ENCODE data around the gene NUDT3. TPM values are rescaled to one million over a fixed set of nuclear protein-coding genes. Genes with fewer than 3 reads are reported as not detected.

Gene NUDT3
- total RNA-seq = 10 to 100 TPM; 51.6 to 88.7 (median 57.3) TPM

DNA sequence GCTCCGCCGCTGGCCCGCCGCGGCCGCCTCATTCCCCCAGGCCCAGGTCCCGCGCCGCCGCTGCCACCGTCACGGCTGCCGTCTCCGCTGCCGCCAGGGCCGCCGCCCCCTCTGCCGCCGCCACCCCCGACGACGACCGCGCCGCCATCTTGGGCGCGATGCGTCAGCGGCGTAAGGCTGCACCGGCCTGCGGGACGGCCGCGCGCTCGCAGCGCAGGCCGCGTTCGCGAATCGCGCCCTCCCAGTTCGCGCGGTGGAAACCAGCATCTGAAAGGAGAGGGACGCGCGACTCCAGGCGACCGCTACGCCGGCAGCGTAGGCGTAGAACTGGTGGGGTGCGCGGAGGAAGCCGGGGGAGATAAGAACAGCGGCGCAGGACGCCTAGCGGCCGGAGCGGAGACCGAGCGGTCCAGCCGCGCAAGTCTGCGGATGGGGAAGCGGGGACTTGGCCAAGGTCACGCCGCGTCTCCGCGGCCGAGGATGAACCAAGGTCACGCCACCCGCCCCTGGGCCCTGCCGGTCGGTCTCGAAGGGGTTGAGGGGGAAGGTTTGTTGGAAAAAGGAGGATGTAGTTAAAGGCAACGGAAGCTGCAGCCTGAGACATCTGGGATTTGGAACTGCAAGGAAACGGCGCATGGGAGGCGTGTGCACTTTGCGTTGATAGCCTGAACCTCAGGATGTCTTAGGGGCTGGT is at the start of gene NUDT3:
TSS of gene NUDT3 (minus strand) at position 173 of the 694 bp plus-strand sequence. CDS start 307 bp downstream, outside the sequence.
- no peaks in the 10 kb centered on the region for H3K36me3 ChIP-seq
- H3K4me3 ChIP-seq = peak within 1 kb of the TSS; percentile 89 to 99 (median 96)
- H3K4me1 ChIP-seq = peaks cover 0 to 55% (median 18%) of the 10 kb centered on the region in 4 donors
- peak; percentile 87 to 88 for DNase-seq (ENCODE audit: low spot score in 2 of 2)
- peak in 1 of 2 donors; percentile 89 for TF ChIP-seq EP300 (IDR thresholded peaks at IDR 0.05)
- peak; percentile 63 to 79 for TF ChIP-seq POLR2A (IDR thresholded peaks at IDR 0.05)
- TF ChIP-seq, protein P1, sequence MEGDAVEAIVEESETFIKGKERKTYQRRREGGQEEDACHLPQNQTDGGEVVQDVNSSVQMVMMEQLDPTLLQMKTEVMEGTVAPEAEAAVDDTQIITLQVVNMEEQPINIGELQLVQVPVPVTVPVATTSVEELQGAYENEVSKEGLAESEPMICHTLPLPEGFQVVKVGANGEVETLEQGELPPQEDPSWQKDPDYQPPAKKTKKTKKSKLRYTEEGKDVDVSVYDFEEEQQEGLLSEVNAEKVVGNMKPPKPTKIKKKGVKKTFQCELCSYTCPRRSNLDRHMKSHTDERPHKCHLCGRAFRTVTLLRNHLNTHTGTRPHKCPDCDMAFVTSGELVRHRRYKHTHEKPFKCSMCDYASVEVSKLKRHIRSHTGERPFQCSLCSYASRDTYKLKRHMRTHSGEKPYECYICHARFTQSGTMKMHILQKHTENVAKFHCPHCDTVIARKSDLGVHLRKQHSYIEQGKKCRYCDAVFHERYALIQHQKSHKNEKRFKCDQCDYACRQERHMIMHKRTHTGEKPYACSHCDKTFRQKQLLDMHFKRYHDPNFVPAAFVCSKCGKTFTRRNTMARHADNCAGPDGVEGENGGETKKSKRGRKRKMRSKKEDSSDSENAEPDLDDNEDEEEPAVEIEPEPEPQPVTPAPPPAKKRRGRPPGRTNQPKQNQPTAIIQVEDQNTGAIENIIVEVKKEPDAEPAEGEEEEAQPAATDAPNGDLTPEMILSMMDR (IDR thresholded peaks at IDR 0.05) = peak; percentile 62 to 98 (median 84)
- H3K27me3 ChIP-seq = no peaks in the 10 kb centered on the region
- 0% methylated on average over 60 to 71 of the region's 87 CpGs for WGBS, 2 donors
- H3K27ac ChIP-seq = peak within 1 kb of the TSS; percentile 93 to 99 (median 98)
- H3K9me3 ChIP-seq = peaks cover 0 to 5% (median 0%) of the 10 kb centered on the region in 4 donors

DNA sequence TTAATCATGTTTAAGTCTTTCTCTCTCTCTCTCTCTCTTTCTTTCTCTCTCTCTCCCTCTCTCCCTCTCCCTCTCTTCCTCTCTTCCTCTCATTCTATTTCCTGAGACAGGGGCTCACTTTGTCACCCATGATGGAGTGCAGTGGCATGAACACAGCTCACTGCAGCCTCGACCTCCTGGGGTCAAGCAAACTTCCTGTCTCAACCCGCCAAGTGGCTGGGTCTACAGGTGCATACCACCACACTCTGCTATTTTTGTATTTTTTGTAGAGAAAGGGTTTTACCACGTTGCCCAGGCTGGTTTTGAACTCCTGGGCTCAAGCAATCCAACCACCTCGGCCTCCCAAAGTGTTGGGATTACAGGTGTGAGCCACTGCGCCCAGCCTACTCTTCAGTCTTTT is 49.1 kb upstream of the NUDT3 start:
- TF ChIP-seq POLR2A (IDR thresholded peaks at IDR 0.05) (no peak), EP300 (IDR thresholded peaks at IDR 0.05) (no peak)
- TF ChIP-seq, protein P1 (IDR thresholded peaks at IDR 0.05) = no peak
- Histone ChIP-seq H3K36me3 (no peaks in the 10 kb centered on the region), H3K9me3 (peaks cover 0 to 5% (median 0%) of the 10 kb centered on the region in 4 donors), H3K4me1 (no peaks in the 10 kb centered on the region), H3K27me3 (no peaks in the 10 kb centered on the region), H3K4me3 (no peak overlapping the region), H3K27ac (no peak overlapping the region)
- no peak for DNase-seq (ENCODE audit: low spot score in 2 of 2)
- 47 to 57% methylated on average over 5 of the region's 5 CpGs for WGBS, 2 donors

DNA sequence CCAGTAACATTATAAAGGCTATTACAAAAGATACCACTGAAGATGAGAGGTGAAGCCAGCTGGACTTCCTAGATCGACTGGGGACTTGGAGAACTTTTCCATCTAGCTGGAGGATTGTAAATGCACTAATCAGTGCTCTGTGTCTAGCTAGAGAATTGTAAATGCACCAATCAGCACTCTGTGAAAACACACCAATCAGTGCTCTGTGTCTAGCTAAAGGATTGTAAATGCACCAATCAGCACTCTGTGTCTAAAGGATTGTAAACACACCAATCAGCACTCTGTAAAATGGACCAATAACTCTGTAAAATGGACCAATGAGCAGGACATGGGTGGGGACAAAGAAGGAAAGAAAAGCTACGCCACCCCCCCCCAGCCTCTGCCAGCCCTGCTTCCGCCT is 47.0 kb upstream of the NUDT3 start:
- Histone ChIP-seq H3K27me3 (no peaks in the 10 kb centered on the region), H3K27ac (no peak overlapping the region), H3K4me3 (no peak overlapping the region), H3K9me3 (peaks cover 0 to 5% (median 0%) of the 10 kb centered on the region in 4 donors), H3K4me1 (no peaks in the 10 kb centered on the region), H3K36me3 (no peaks in the 10 kb centered on the region)
- TF ChIP-seq, protein P1 (IDR thresholded peaks at IDR 0.05) = no peak
- no peak for TF ChIP-seq POLR2A (IDR thresholded peaks at IDR 0.05)
- TF ChIP-seq EP300 (IDR thresholded peaks at IDR 0.05) = no peak
- WGBS, 2 donors = 93 to 99% methylated on average over 3 of the region's 3 CpGs
- DNase-seq (ENCODE audit: low spot score in 2 of 2) = no peak

DNA sequence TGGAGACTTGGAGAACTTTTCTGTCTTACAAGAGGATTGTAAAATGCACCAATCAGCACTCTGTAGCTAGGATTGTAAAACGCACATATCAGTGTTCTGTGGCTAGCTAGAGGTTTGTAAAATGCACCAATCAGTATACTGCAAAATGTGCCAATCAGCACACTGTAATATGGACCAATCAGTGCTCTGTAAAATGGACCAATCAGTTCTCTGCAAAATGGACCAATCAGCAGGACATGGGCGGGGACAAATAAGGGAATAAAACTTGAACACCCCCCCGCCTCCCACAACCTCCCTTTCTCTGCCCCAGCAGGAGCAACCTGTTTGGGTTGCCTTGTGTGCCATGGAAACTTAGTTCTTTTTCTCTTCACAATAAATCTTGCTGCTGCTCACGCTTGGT is 46.2 kb upstream of the NUDT3 start:
- H3K4me3 ChIP-seq = no peak overlapping the region
- WGBS, 2 donors = 74% methylated on average over 4 of the region's 4 CpGs
- no peak overlapping the region for H3K27ac ChIP-seq
- no peaks in the 10 kb centered on the region for H3K27me3 ChIP-seq
- H3K4me1 ChIP-seq = no peaks in the 10 kb centered on the region
- H3K9me3 ChIP-seq = peaks cover 0 to 5% (median 0%) of the 10 kb centered on the region in 4 donors
- no peak for DNase-seq (ENCODE audit: low spot score in 2 of 2)
- TF ChIP-seq EP300 (IDR thresholded peaks at IDR 0.05) (no peak), POLR2A (IDR thresholded peaks at IDR 0.05) (no peak)
- TF ChIP-seq, protein P1 (IDR thresholded peaks at IDR 0.05) = no peak
- no peaks in the 10 kb centered on the region for H3K36me3 ChIP-seq

DNA sequence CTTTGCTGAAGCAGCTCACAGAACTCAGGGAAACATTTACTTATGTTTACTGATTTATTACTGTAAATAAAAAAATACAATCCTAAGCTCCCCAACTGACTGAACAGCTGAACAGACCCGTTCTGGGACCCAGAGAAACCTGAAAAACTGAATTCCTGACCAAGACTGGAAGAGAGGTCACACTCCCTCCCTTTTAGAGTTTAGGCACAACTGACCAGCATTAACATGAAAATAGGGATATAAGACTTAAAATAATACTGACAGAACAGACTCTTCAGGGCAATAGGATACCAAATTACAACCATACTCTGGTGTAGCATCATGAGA is 45.1 kb upstream of the NUDT3 start:
- TF ChIP-seq, protein P1 (IDR thresholded peaks at IDR 0.05) = no peak
- TF ChIP-seq EP300 (IDR thresholded peaks at IDR 0.05) (no peak), POLR2A (IDR thresholded peaks at IDR 0.05) (no peak)
- WGBS, 2 donors = 68 to 71% methylated on average over 1 of the region's 1 CpG
- Histone ChIP-seq H3K4me3 (no peak overlapping the region), H3K27me3 (no peaks in the 10 kb centered on the region), H3K36me3 (no peaks in the 10 kb centered on the region), H3K27ac (no peak overlapping the region), H3K4me1 (no peaks in the 10 kb centered on the region), H3K9me3 (peaks cover 0 to 5% (median 0%) of the 10 kb centered on the region in 4 donors)
- DNase-seq (ENCODE audit: low spot score in 2 of 2) = no peak
